B cell (primary cell): ENCODE results near the gene SCN4A.

Source experiments
- EZH2 ChIP-seq: IDR thresholded peaks from 2 replicates; pipeline ENCODE4 v1.6.1; 2012; ENCODE audit warnings: borderline replicate concordance, low read depth, mild to moderate bottlenecking, moderate library complexity, low read length; ENCODE audit not compliant: insufficient read depth, poor library complexity, severe bottlenecking
- TF ChIP-seq, protein P1 (sequence below): fragments of 200-600 bp; IDR thresholded peaks from one replicate; pipeline ENCODE4 v1.8.0; 2022; ENCODE audit warnings: antibody characterized with exemption, mild to moderate bottlenecking

DNA sequence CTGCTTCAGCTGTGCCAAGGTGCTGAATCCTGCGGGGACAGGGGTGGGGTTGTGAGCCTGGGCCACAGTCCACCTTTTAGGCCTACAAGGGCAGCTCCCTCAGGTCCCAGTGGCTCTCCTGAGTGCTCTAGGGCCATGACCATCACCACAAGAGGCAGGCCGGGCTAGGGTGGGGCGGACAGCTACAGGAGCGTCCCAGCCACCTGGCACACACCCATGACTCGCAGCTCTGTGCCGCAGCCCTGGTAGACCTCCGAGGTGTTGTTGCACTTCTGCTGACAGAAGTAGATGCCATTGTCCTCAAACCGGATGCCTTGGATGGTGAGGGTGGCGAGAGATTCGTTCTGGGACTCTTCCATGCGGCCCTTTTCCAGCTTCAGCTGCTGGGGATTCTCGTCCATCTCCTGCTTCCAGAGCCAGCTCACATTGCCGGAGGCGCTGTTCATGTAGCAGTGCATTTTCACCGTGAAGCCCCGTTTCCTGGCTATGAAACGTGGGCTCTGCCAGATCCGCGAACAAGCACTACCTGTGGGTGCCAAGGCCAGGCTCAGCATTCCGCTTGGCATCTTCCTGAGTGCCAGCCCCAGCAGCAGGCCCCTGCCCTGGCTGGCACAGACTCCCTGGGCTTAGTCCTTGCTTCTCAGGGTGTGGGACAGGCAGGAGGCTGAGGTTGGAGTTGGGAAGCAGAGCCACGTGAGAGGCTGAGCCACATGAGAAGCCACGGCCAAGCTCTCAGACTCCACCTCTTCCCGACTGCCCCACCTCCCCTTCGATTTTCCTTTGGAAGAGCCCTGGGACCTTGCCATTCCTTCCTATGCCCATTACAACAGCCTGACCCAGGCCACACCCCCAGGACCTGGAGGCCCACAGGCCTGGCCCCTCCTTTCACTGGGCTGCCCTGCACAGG is 42.6 kb downstream of the SCN4A start:
- TF ChIP-seq, protein P1, sequence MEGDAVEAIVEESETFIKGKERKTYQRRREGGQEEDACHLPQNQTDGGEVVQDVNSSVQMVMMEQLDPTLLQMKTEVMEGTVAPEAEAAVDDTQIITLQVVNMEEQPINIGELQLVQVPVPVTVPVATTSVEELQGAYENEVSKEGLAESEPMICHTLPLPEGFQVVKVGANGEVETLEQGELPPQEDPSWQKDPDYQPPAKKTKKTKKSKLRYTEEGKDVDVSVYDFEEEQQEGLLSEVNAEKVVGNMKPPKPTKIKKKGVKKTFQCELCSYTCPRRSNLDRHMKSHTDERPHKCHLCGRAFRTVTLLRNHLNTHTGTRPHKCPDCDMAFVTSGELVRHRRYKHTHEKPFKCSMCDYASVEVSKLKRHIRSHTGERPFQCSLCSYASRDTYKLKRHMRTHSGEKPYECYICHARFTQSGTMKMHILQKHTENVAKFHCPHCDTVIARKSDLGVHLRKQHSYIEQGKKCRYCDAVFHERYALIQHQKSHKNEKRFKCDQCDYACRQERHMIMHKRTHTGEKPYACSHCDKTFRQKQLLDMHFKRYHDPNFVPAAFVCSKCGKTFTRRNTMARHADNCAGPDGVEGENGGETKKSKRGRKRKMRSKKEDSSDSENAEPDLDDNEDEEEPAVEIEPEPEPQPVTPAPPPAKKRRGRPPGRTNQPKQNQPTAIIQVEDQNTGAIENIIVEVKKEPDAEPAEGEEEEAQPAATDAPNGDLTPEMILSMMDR = no peak
- TF ChIP-seq EZH2 = no peak
